GM23248 (cell line): ENCODE measurements around the gene NDE1. TPM values are rescaled to one million over a fixed set of nuclear protein-coding genes. Genes with fewer than 3 reads are reported as not detected.

Source experiments
- DNase-seq: peaks from one replicate; pipeline ENCODE4 v3.0.0-alpha.2; 2015
- H2AFZ ChIP-seq: fragments of 200-600 bp; sonication (generic); 2 replicates; pipeline ENCODE4 v1.6.1; 2016; ENCODE audit warnings: antibody characterized with exemption
- H3F3A ChIP-seq: fragments of 200-600 bp; sonication (generic); 2 replicates; pipeline ENCODE4 v1.6.1; 2016; ENCODE audit warnings: mild to moderate bottlenecking, antibody characterized with exemption, mixed run types; ENCODE audit not compliant: insufficient read depth
- H3K27ac ChIP-seq: fragments of 200-600 bp; sonication (generic); 2 replicates; pipeline ENCODE4 v1.5.1; 2016; ENCODE audit warnings: mild to moderate bottlenecking
- H3K27me3 ChIP-seq: fragments of 200-600 bp; sonication (generic); replicated peaks from 2 replicates; pipeline ENCODE4 v1.6.1; 2016; ENCODE audit warnings: mild to moderate bottlenecking; ENCODE audit not compliant: insufficient read depth
- H3K36me3 ChIP-seq: fragments of 200-600 bp; sonication (generic); 2 replicates; pipeline ENCODE4 v1.6.1; 2016; ENCODE audit warnings: low read depth, mild to moderate bottlenecking
- H3K4me1 ChIP-seq: fragments of 200-600 bp; sonication (generic); 2 replicates; pipeline ENCODE4 v1.6.1; 2016; ENCODE audit warnings: mild to moderate bottlenecking; ENCODE audit not compliant: insufficient read depth
- H3K4me2 ChIP-seq: fragments of 200-600 bp; sonication (generic); one replicate; pipeline ENCODE4 v1.6.1; 2016; ENCODE audit warnings: mild to moderate bottlenecking; ENCODE audit not compliant: unreplicated experiment
- H3K4me3 ChIP-seq: fragments of 200-600 bp; sonication (generic); 2 replicates; pipeline ENCODE4 v1.5.1; 2016; ENCODE audit warnings: mild to moderate bottlenecking
- H3K79me2 ChIP-seq: fragments of 200-600 bp; sonication (generic); 2 replicates; pipeline ENCODE4 v1.6.1; 2016; ENCODE audit warnings: mild to moderate bottlenecking; ENCODE audit not compliant: insufficient read depth
- H3K9ac ChIP-seq: fragments of 200-600 bp; sonication (generic); 2 replicates; pipeline ENCODE4 v1.6.1; 2016; ENCODE audit warnings: mild to moderate bottlenecking
- H3K9me2 ChIP-seq: fragments of 200-600 bp; sonication (generic); 2 replicates; pipeline ENCODE4 v1.6.1; 2016; ENCODE audit warnings: mixed run types, mild to moderate bottlenecking, moderate library complexity; ENCODE audit not compliant: insufficient read depth
- H3K9me3 ChIP-seq: fragments of 200-600 bp; sonication (generic); one replicate; pipeline ENCODE4 v1.6.1; 2017; ENCODE audit warnings: low read depth
- H4K20me1 ChIP-seq: fragments of 200-600 bp; sonication (generic); 2 replicates; pipeline ENCODE4 v1.6.0; 2016; ENCODE audit not compliant: insufficient read depth
- EZH2 ChIP-seq: fragments of 200-600 bp; sonication (generic); IDR thresholded peaks from 2 replicates; pipeline ENCODE4 v1.6.1; 2018; ENCODE audit warnings: antibody characterized with exemption, mild to moderate bottlenecking; ENCODE audit not compliant: insufficient read depth, poor library complexity, severe bottlenecking
- EZH2phosphoT487 ChIP-seq: fragments of 200-600 bp; sonication (generic); IDR thresholded peaks from 2 replicates; pipeline ENCODE4 v1.6.1; 2018; ENCODE audit warnings: antibody characterized with exemption, moderate library complexity, mild to moderate bottlenecking, low read depth; ENCODE audit not compliant: insufficient read depth
- WGBS, 2 experiments: methylation state at CpG; one replicate each; pipeline ENCODE4 v1.1.6; 2015 to 2017; ENCODE audit warnings: low lambda C conversion rate in 2 of 2, low coverage in 1 of 2; ENCODE audit errors: missing lambda C conversion rate in 2 of 2; 5-methylcytosine and 5-hydroxymethylcytosine counted together
- in situ Hi-C: fragments of 300-500 bp; cut with MboI; formaldehyde crosslinking; loops from 2 replicates; pipeline ENCODE4 v1.15.0; 2020
- polyA plus RNA-seq: library from polyadenylated mRNA; unstranded; fragments of >200 nt; fragmentation: Nextera tagmentation; extraction: Ambion mirVana; gene quantifications from 2 replicates; pipeline ENCODE4 v1.2.1, GENCODE V29; 2016
- total RNA-seq: library from RNA; depleted of rRNA; stranded (reverse); fragments of >200 nt; shearing (Covaris generic); gene quantifications from 2 replicates; pipeline ENCODE4 v1.2.3, GENCODE V29; 2014; rRNA removed

NDE1 gene, protein sequence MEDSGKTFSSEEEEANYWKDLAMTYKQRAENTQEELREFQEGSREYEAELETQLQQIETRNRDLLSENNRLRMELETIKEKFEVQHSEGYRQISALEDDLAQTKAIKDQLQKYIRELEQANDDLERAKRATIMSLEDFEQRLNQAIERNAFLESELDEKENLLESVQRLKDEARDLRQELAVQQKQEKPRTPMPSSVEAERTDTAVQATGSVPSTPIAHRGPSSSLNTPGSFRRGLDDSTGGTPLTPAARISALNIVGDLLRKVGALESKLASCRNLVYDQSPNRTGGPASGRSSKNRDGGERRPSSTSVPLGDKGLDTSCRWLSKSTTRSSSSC
- 27.6 and 31.2 TPM in 2 replicates for total RNA-seq
- 33.6 and 37.8 TPM in 2 replicates for polyA plus RNA-seq

DNA sequence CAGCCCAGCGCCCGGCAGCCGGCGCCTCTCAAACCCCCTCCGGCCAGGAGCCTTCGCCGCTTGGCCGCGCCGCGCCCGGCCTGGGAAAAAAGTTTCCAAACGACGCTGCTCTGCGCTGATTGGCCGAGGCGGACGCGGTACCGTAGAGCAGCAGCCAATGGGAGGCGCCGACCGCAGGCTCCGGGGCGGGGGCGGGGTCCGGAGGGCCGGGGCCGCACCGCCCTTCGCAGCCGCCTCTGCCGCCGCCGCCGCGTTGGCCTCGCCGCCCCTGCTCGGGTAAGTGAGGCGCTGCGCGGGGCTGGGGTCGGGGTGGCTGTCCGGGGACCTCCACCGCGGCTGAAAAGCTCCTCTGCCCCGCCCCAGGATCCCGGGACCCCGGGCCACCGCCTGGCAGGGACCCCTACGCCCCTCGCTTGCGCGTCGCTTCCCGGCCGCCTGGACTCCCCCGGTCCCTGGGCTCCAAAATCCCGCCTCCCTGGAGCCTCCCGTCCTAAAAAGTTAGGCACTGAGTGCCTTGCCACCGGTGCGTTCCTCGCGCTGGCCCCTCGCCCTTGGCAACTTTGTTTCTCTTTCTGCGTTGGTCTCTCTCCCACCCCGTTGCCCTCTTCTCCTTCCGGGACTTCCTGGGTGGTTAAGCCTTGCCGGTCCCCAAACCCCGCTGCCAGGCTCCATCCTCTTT is at the start of gene NDE1:
TSS of gene NDE1 (plus strand) at position 227 of the 679 bp plus-strand sequence. CDS start 14,534 bp downstream, outside the sequence.
- WGBS, 2 experiments = 1% methylated on average over 32 to 47 of the region's 71 CpGs
- no peaks in the 10 kb centered on the region for H3K9me2 ChIP-seq
- peak within 1 kb of the TSS; percentile 83 for H2AFZ ChIP-seq
- 0 out of 2 replicates have a peak, but pooled peaks cover 6% of the 10 kb centered on the region for H4K20me1 ChIP-seq
- no peaks in the 10 kb centered on the region for H3K9me3 ChIP-seq
- H3K4me3 ChIP-seq = peak within 1 kb of the TSS; percentile 91
- H3F3A ChIP-seq = peaks cover 31% of the 10 kb centered on the region
- H3K4me2 ChIP-seq = peak within 1 kb of the TSS; percentile 86
- H3K9ac ChIP-seq = peak within 1 kb of the TSS; percentile 94
- peak within 1 kb of the TSS; percentile 69 for H3K27ac ChIP-seq
- peaks cover 29% of the 10 kb centered on the region for H3K4me1 ChIP-seq
- H3K27me3 ChIP-seq = no peaks in the 10 kb centered on the region
- in situ Hi-C loops = no loop called here
- peak; percentile 98 for DNase-seq
- no peak for TF ChIP-seq EZH2
- TF ChIP-seq EZH2phosphoT487 = no peak
- no peaks in the 10 kb centered on the region for H3K36me3 ChIP-seq
- peaks cover 50% of the 10 kb centered on the region for H3K79me2 ChIP-seq

- H2AFZ ChIP-seq = no peak overlapping the region
- peaks cover 41% of the 10 kb centered on the region for H3K36me3 ChIP-seq
- H3F3A ChIP-seq = peaks cover 15% of the 10 kb centered on the region; the same call in 1 of the 2 replicates
- no peaks in the 10 kb centered on the region for H3K79me2 ChIP-seq
- 86 to 89% methylated on average over 9 of the region's 9 CpGs for WGBS, 2 experiments
- peaks cover 10% of the 10 kb centered on the region for H3K4me1 ChIP-seq
- no peak overlapping the region for H3K4me3 ChIP-seq
- H3K27ac ChIP-seq = no peak overlapping the region
- no peaks in the 10 kb centered on the region for H3K9me3 ChIP-seq
- H3K9me2 ChIP-seq = no peaks in the 10 kb centered on the region
- H3K4me2 ChIP-seq = no peak overlapping the region
- H3K9ac ChIP-seq = no peak overlapping the region
- no peak for DNase-seq
- no peaks in the 10 kb centered on the region for H3K27me3 ChIP-seq
- TF ChIP-seq EZH2phosphoT487 = no peak
- no peaks in the 10 kb centered on the region for H4K20me1 ChIP-seq
- in situ Hi-C loops = no loop called here
These were observed 48.7 kb upstream of the NDE1 start for GRCh38 chr16:15601212-15601879.

DNA sequence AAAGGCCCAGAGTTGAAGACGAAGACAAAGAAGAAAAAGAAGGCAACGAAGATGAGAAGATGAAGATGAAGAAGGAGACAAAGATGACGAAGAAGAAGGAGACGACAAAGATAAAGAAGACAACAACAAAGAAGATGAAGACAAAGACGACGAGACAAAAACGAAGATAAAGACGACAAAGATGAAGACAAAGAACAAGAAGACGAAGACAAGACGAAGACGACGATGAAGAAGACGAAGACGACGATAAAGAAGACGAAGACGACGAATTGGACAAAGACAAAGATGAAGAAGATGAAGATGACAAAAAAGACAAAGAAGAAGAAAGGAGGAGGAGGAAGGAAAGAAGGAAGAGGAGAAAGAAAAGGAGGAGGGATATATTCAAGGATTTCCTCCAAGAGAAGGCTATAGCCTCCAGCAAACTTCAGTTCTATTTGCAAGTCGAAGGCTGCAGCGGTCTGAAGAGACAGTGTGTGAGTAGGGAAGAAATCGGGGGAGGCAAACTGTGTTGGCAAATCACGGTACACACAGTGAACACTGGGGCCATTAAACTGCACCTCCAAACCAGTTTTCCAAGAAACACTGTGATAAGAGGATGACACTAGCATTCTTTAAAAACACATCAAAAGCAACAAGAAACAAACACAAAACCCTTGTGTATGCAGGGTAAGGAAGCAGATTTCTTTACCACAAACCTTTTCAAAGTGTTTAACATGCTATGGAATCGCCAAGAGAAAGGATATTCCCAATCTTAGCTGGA is 47.6 kb upstream of the NDE1 start:
- DNase-seq = no peak
- H3K36me3 ChIP-seq = peaks cover 36% of the 10 kb centered on the region
- 0 out of 2 replicates have a peak, but pooled peaks cover 11% of the 10 kb centered on the region for H3F3A ChIP-seq
- no peaks in the 10 kb centered on the region for H4K20me1 ChIP-seq
- TF ChIP-seq EZH2 (no peak), EZH2phosphoT487 (no peak)
- no peak overlapping the region for H3K4me2 ChIP-seq
- peaks cover 10% of the 10 kb centered on the region for H3K4me1 ChIP-seq
- WGBS, 2 experiments = 97% methylated on average over 23 of the region's 23 CpGs
- no peak overlapping the region for H3K9ac ChIP-seq
- H3K4me3 ChIP-seq = no peak overlapping the region
- H3K27me3 ChIP-seq = no peaks in the 10 kb centered on the region
- no peaks in the 10 kb centered on the region for H3K9me3 ChIP-seq
- H3K27ac ChIP-seq = no peak overlapping the region
- no peak overlapping the region for H2AFZ ChIP-seq
- no peaks in the 10 kb centered on the region for H3K79me2 ChIP-seq
- H3K9me2 ChIP-seq = no peaks in the 10 kb centered on the region
- in situ Hi-C loops = no loop called here
